Measurements from ENCODE around the gene TFF3. TPM values are rescaled to one million over a fixed set of nuclear protein-coding genes. Genes with fewer than 3 reads are reported as not detected.
A peak's percentile ranks its signal among the peaks of the same experiment; 100 is the strongest.

The TFF3 gene
- 0.12 TPM in 1 of 2 replicates, not detected in the other for total RNA-seq (ENCODE audit: low replicate concordance)

GRCh38 chr21:42315296-42315891 is at the start of gene TFF3:
Gene TFF3, minus strand, starts transcription at chr21:42315409. Its CDS starts 35 bp downstream, at chr21:42315374.
- Histone ChIP-seq H3K27me3 (peaks cover under 1% of the 10 kb centered on the region), H4K20me1 (ENCODE audit: low read depth) (no peaks in the 10 kb centered on the region), H2AFZ (replicated peaks) (no peak within 1 kb of the TSS), H3K36me3 (no peaks in the 10 kb centered on the region), H3K4me2 (peak within 1 kb of the TSS; percentile 6), H3K9me3 (ENCODE audit: low read depth) (no peaks in the 10 kb centered on the region), H3K4me3 (no peak within 1 kb of the TSS), H3K9ac (no peak within 1 kb of the TSS), H3F3A (ENCODE audit: low read depth) (peaks cover 15% of the 10 kb centered on the region), H3K27ac (no peak within 1 kb of the TSS), H3K79me2 (ENCODE audit: low read depth) (no peaks in the 10 kb centered on the region), H3K4me1 (peaks cover 40% of the 10 kb centered on the region)
- no peaks in the 10 kb centered on the region for H3K9me3 Mint-ChIP-seq
- H3K27ac Mint-ChIP-seq, result peak within 1 kb of the TSS; percentile 63
- H3K27me3 Mint-ChIP-seq (ENCODE audit: insufficient read depth, low read depth), result peaks cover 6% of the 10 kb centered on the region
- peaks cover 50% of the 10 kb centered on the region for H3K4me1 Mint-ChIP-seq
- DNase-seq (ENCODE audit: low spot score), result peak; percentile 46
- TF ChIP-seq EZH2 (IDR thresholded peaks at IDR 0.05) (no peak), CTCF (IDR thresholded peaks at IDR 0.05) (no peak), EZH2phosphoT487 (IDR thresholded peaks at IDR 0.05) (no peak)
- H3K4me3 Mint-ChIP-seq, result no peak within 1 kb of the TSS
- H3K36me3 Mint-ChIP-seq, result no peaks in the 10 kb centered on the region

GRCh38 chr21:42364304-42364865 is 49.2 kb upstream of the TFF3 start:
- no peaks in the 10 kb centered on the region for H3K4me1 ChIP-seq
- Mint-ChIP-seq H3K27ac (no peak overlapping the region), H3K4me3 (no peak overlapping the region)

GRCh38 chr21:42363312-42363711 is 48.1 kb upstream of the TFF3 start:
- TF ChIP-seq EZH2phosphoT487 (IDR thresholded peaks at IDR 0.05), result no peak
- no peak for TF ChIP-seq CTCF (IDR thresholded peaks at IDR 0.05)
- TF ChIP-seq EZH2 (IDR thresholded peaks at IDR 0.05), result no peak
- H3K9ac ChIP-seq, result no peak overlapping the region
- no peaks in the 10 kb centered on the region for H3K79me2 ChIP-seq (ENCODE audit: low read depth)
- no peaks in the 10 kb centered on the region for H3K9me3 ChIP-seq (ENCODE audit: low read depth)
- H3K4me3 ChIP-seq, result no peak overlapping the region
- H3K27me3 Mint-ChIP-seq (ENCODE audit: insufficient read depth, low read depth), result peaks cover 19% of the 10 kb centered on the region
- no peak for DNase-seq (ENCODE audit: low spot score)
- H3K27me3 ChIP-seq, result no peaks in the 10 kb centered on the region
- no peak overlapping the region for H3K27ac ChIP-seq
- H3K4me1 Mint-ChIP-seq, result peaks cover 32% of the 10 kb centered on the region
- H2AFZ ChIP-seq (replicated peaks), result no peak overlapping the region
- H3K36me3 Mint-ChIP-seq, result no peaks in the 10 kb centered on the region
- no peak overlapping the region for H3K27ac Mint-ChIP-seq
- no peak overlapping the region for H3K4me2 ChIP-seq
- H3K9me3 Mint-ChIP-seq, result no peaks in the 10 kb centered on the region
- H3K36me3 ChIP-seq, result no peaks in the 10 kb centered on the region
- H4K20me1 ChIP-seq (ENCODE audit: low read depth), result no peaks in the 10 kb centered on the region
- no peak overlapping the region for H3K4me3 Mint-ChIP-seq
- H3K4me1 ChIP-seq, result no peaks in the 10 kb centered on the region
- H3F3A ChIP-seq (ENCODE audit: low read depth), result no peaks in the 10 kb centered on the region

More at GRCh38 chr21:42364304-42364865, 49.2 kb upstream of the TFF3 start:
- Histone ChIP-seq H3K9me3 (ENCODE audit: low read depth) (no peaks in the 10 kb centered on the region), H4K20me1 (ENCODE audit: low read depth) (no peaks in the 10 kb centered on the region), H2AFZ (replicated peaks) (no peak overlapping the region), H3K4me2 (no peak overlapping the region), H3K79me2 (ENCODE audit: low read depth) (no peaks in the 10 kb centered on the region), H3F3A (ENCODE audit: low read depth) (no peaks in the 10 kb centered on the region), H3K9ac (no peak overlapping the region), H3K27ac (no peak overlapping the region), H3K36me3 (no peaks in the 10 kb centered on the region), H3K27me3 (no peaks in the 10 kb centered on the region), H3K4me3 (no peak overlapping the region)
- no peaks in the 10 kb centered on the region for H3K9me3 Mint-ChIP-seq
- H3K36me3 Mint-ChIP-seq, result no peaks in the 10 kb centered on the region
- H3K27me3 Mint-ChIP-seq (ENCODE audit: insufficient read depth, low read depth), result peaks cover 19% of the 10 kb centered on the region
- peaks cover 36% of the 10 kb centered on the region for H3K4me1 Mint-ChIP-seq
- DNase-seq (ENCODE audit: low spot score), result no peak
- TF ChIP-seq CTCF (IDR thresholded peaks at IDR 0.05) (no peak), EZH2 (IDR thresholded peaks at IDR 0.05) (no peak), EZH2phosphoT487 (IDR thresholded peaks at IDR 0.05) (no peak)
